Stimulated activated CD8-positive, alpha-beta memory T cell treated with anti-CD3 and anti-CD28 coated beads, Interleukin-12 subunit alpha, Interleukin-12 subunit beta, amount 100 ng/mL, for 1 hour (primary cell): ENCODE results near the gene AP4M1.
"Not testable (repeated sequence)": the region's sequence is repeated elsewhere in the genome, so short reads cannot be mapped to it uniquely, and the experiment has no call there.

Source experiments
- DNase-seq: peaks from one replicate; pipeline ENCODE4 v3.0.0-alpha.2; 2020; ENCODE audit warnings: low read depth

The AP4M1 gene

DNA sequence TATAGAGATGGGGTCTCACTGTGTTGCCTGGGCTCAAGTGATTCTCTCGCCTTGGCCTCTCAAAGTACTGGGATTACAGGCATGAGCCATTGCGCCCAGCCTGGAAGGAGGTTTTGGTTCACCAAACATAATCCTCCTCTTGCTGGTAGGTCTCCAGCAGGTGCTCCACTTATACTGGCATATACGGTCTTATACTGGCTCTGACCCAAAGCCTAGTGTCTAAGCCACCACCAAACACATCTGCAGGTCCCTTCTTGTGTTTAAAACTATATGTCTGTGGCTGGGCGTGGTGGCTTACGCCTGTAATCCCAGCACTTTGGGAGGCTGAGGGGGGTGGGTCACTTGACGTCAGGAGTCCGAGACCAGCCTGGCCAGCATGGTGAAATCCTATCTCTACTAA, 30.7 kb downstream of the AP4M1 start:
- no peak for DNase-seq

- peak; percentile 44 for DNase-seq
Observed at GRCh38 chr7:100132697-100133151, 31.3 kb downstream of the AP4M1 start.

DNA sequence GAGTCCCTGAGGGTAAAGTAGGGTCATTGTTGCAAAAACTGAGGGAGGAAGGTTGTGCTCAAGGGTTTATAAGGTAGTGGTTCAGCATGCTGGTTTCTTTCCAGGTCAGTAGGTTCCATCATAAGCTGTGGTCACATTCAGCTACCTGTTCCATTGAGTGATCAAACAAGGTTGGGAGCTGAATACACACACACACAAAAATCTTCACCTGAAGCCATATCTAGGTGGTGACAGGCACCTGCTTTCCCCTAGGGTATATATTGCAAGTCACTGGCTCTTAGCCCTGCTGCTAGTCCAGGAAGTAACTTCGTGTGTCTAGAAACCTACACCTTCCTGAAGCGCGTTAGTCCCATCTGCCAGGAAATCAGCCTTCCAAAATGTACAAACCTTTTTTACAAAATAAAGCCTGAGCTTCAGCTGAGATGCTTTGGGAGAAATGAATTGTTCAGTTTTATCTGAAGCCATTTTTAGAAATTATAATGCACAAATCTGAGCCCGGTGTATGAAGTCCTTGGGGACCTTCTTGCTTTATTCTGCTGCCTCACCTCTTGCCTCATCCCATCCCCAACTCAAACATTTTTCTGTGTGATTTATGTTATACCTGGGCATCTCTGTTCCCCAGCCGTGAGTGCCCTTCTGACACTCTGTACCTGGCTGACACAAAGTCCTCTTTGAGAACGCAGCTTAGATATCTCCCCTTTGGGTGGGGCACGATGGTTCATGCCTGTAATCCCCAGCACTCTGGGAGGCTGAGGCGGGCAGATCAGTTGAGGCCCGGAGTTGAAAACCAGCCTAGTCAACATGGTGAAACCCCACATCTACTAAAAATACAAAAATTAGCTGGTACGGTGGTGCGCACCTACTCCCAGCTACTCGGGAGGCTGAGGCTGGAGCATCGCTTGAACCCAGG, 36.7 kb downstream of the AP4M1 start:
- DNase-seq: no peak

GRCh38 chr7:100141555-100141949, 40.1 kb downstream of the AP4M1 start:
- DNase-seq: no peak

GRCh38 chr7:100142461-100142860, 41.0 kb downstream of the AP4M1 start:
- DNase-seq: no peak

GRCh38 chr7:100146350-100146749, 44.9 kb downstream of the AP4M1 start:
- not testable (repeated sequence) for DNase-seq

DNA sequence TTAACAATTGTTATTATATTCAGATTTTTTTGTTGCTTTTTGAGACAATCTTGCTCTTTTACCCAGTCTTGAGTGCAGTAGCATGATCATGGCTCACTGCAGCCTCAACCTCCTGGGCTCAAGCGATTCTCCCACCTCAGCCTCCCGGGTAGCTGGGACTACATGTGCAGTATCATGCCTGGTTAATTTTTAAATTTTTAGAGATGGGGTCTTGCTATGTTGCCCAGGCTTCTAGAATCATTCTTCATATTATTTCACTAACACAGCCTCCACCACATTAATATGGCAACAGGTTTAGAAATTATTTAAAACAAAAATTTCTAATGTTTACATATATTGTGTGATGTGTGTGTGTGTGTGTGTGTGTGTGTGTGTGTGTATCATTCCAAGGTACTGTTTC, 45.8 kb downstream of the AP4M1 start:
- DNase-seq: no peak

- no peak for DNase-seq
Observed at GRCh38 chr7:100148225-100148558, 46.7 kb downstream of the AP4M1 start.

DNA sequence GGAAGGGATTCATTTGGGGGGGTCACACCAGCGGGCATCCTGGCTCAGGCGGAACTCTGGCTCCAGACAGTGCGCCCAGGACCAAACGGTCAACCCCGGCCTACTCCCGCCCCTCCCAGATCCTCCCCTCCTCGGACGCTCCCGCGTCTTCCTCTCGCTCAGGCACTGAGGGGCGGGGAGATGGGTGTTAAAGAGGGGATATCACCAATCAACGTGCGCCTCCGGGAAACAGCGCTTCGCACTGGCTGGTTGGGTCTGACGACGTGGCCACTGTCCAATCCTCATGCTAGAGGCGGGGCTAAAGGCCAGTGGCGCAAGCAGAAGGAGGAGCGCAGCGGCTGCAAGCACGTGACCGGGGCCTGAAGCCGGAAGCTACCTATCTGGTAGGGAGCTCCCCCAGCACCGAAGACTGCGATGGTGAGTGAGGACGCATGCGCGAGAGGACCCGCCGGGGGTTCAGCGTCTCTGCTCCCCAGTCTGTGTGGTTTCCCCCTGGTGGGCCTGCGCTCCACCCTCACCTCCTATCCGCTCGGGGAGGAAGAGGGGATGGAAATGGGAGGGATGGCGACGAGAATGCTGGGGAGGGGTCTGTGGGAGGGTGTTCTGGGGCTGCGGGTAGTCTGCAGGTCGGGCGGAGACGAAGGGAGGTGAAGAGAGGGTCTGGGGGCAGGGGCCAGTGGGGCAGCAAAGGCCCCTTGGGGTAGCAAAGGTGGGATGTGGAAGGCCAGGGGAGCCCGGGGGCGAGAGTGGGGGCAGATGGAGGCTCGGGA, 47.3 kb downstream of the AP4M1 start, which contains the start of gene LAMTOR4:
Gene LAMTOR4, plus strand, starts transcription at position 360 of the 770 bp plus-strand sequence. Its CDS starts 55 bp downstream, at position 415.
- DNase-seq: peak; percentile 96

DNA sequence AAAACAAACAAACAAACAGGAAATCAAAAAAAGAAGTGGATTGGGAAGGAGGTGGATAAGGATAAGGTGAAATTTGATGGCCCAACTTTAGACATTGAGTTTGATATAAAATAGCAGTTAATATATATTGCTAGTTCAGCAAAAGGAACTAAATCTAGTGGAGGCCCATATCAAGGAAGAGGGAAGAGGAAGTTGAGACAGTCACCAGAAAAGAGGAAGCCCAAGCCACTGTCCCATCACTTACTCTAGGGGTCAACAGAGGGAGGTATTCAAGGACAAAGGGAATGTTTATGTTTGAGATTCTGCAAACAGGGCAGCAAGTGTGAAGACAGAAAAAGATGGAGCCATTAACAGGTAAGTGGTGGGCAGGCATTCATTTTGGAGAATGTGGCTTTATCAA, 51.0 kb downstream of the AP4M1 start:
- DNase-seq: no peak

GRCh38 chr7:100152937-100153666, 51.7 kb downstream of the AP4M1 start:
- DNase-seq: no peak

- no peak for DNase-seq
Observed at GRCh38 chr7:100153708-100154535, 52.5 kb downstream of the AP4M1 start.

- DNase-seq: no peak
Observed at GRCh38 chr7:100154651-100155491, 53.4 kb downstream of the AP4M1 start.

GRCh38 chr7:100155553-100156317, 54.3 kb downstream of the AP4M1 start:
- no peak for DNase-seq

GRCh38 chr7:100156331-100157068, 55.1 kb downstream of the AP4M1 start:
- no peak for DNase-seq

GRCh38 chr7:100157069-100157333, 55.6 kb downstream of the AP4M1 start:
- DNase-seq: no peak

GRCh38 chr7:100157334-100158228, 56.1 kb downstream of the AP4M1 start:
- no peak for DNase-seq
